Measurements from ENCODE around the gene PRR5L.

DNA sequence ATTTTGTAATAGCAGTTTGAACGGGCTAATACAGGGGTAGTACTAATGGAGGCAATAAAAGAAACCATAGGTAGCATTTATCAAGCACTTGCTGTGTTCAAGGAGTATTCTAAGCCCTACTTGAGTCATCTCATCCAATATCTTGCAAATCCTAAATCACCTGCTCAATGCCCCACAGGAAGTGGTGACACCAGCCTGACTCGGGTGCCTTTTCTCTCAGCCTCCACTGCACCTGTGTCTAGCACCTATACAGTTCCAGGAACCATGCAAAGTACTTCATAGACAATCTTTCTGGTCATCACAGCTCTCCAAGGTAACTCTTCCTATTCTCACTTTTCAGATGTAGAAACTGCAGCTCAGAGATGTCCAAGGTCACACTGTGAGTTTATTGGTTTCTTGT lies 98.0 kb downstream of the PRR5L start:
- TF ChIP-seq, protein P1, sequence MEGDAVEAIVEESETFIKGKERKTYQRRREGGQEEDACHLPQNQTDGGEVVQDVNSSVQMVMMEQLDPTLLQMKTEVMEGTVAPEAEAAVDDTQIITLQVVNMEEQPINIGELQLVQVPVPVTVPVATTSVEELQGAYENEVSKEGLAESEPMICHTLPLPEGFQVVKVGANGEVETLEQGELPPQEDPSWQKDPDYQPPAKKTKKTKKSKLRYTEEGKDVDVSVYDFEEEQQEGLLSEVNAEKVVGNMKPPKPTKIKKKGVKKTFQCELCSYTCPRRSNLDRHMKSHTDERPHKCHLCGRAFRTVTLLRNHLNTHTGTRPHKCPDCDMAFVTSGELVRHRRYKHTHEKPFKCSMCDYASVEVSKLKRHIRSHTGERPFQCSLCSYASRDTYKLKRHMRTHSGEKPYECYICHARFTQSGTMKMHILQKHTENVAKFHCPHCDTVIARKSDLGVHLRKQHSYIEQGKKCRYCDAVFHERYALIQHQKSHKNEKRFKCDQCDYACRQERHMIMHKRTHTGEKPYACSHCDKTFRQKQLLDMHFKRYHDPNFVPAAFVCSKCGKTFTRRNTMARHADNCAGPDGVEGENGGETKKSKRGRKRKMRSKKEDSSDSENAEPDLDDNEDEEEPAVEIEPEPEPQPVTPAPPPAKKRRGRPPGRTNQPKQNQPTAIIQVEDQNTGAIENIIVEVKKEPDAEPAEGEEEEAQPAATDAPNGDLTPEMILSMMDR (IDR thresholded peaks at IDR 0.05; ENCODE audit: poor library complexity) = no peak
- TF ChIP-seq EZH2 (IDR thresholded peaks at IDR 0.05; ENCODE audit: borderline replicate concordance) = no peak
- TF ChIP-seq EZH2phosphoT487 (IDR thresholded peaks at IDR 0.05; ENCODE audit: low read depth, severe bottlenecking, unreplicated experiment) = no peak
